ENCODE data around the gene SLC26A6. TPM values are rescaled to one million over a fixed set of nuclear protein-coding genes. Genes with fewer than 3 reads are reported as not detected.

The SLC26A6 gene
- total and polyA plus RNA-seq, 10 of the 15 experiments (the other 5 are each of a cell fraction or from before 2014, with no cell fraction given), result 2.1 to 24.9 (median 13.3) TPM

- ChIA-PET SMC1A (ENCODE audit: uncharacterized antibody, unreplicated experiment) (interaction anchor here (0.7 to 0.9 kb wide), 2 partner anchors 14 to 17 kb away, joined by 4 read pairs; partner anchors contain the start of gene SLC26A6), RAD21 (ENCODE audit: unreplicated experiment) (interaction anchor here (1.4 kb wide), 1 partner anchor 14 kb away, joined by 3 read pairs; the partner anchor contains the start of gene SLC26A6), POLR2A (no interaction called here), CTCF (interaction anchor here (0.6 kb wide), 1 partner anchor 428 kb away, joined by 3 read pairs; no protein-coding TSS in a partner anchor)
- Histone ChIP-seq H3K36me3 (ENCODE audit: control insufficient read depth in 2 of 2, insufficient read depth in 2 of 2, low read length in 1 of 2) (no peaks in the 10 kb centered on the region; a peak in 2 of 4 replicates), H3K27me3 (replicated peaks in 1 of 2; ENCODE audit: control insufficient read depth in 2 of 2, insufficient read depth in 2 of 2, low read length in 1 of 2) (no peaks in the 10 kb centered on the region), H3K27ac (ENCODE audit: control insufficient read depth, insufficient read depth) (no peak within 1 kb of the TSS), H3K4me1 (ENCODE audit: control insufficient read depth, insufficient read depth, low read length) (no peaks in the 10 kb centered on the region), H3K4me2 (ENCODE audit: control insufficient read depth, insufficient read depth) (no peak within 1 kb of the TSS), H3K79me2 (ENCODE audit: control insufficient read depth, insufficient read depth, low read length) (no peaks in the 10 kb centered on the region), H4K20me1 (ENCODE audit: control insufficient read depth, insufficient read depth) (no peaks in the 10 kb centered on the region), H3K9ac (ENCODE audit: control insufficient read depth, insufficient read depth, low read length) (no peak within 1 kb of the TSS), H3K4me3 (no peak within 1 kb of the TSS), H2AFZ (ENCODE audit: control insufficient read depth, low read depth, low read length) (no peak within 1 kb of the TSS), H3K9me3 (replicated peaks; ENCODE audit: control insufficient read depth, insufficient read depth, low read length) (peaks cover 5% of the 10 kb centered on the region; the same call in 2 of the 3 replicates)
- FAIRE-seq (no peak), DNase-seq (ENCODE audit: low read depth, low spot score) (no peak), ATAC-seq (no peak)
- TF ChIP-seq ZBTB33 (IDR thresholded peaks at IDR 0.05) (no peak), FOS (IDR thresholded peaks at IDR 0.05; ENCODE audit: borderline replicate concordance, extremely low read depth, insufficient read length) (no peak), RCOR1 (conservative IDR thresholded peaks at IDR 0.05; ENCODE audit: low read depth, low read length) (no peak), WRNIP1 (IDR thresholded peaks at IDR 0.05; ENCODE audit: borderline replicate concordance, low read depth, low read length) (no peak), POU2F2 (IDR thresholded peaks at IDR 0.05; ENCODE audit: borderline replicate concordance, low read depth, low read length) (no peak), TBL1XR1 (IDR thresholded peaks at IDR 0.05; ENCODE audit: low read depth, low read length) (no peak), YY1 (IDR thresholded peaks at IDR 0.05; ENCODE audit: low read depth, low read length) (no peak), ZNF274 (IDR thresholded peaks at IDR 0.05; ENCODE audit: insufficient read depth, insufficient read length) (no peak), E4F1 (IDR thresholded peaks at IDR 0.05; ENCODE audit: borderline replicate concordance, partially characterized antibody) (no peak), CTCF (IDR thresholded peaks at IDR 0.05 in 2 of 3, conservative IDR thresholded peaks at IDR 0.05 in 1 of 3; ENCODE audit: control insufficient read depth in 2 of 3, extremely low read depth in 1 of 3, insufficient read depth in 1 of 3, low read depth in 3 of 3, low read length in 3 of 3) (no peak), SPI1 (IDR thresholded peaks at IDR 0.05; ENCODE audit: borderline replicate concordance, insufficient read depth, low read depth, low read length) (no peak)
- 77% methylated on average over 19 of the region's 19 CpGs for WGBS (ENCODE audit: insufficient coverage, insufficient replicate concordance, low lambda C conversion rate, missing lambda C conversion rate)
- no TSS peak for BruUV-seq (replicated peaks)
- in situ Hi-C loops (cut with MboI), result no loop called here
- intact Hi-C loops (cut with micrococcal nuclease; ENCODE audit: unreplicated experiment), result no loop called here
Measured at GRCh38 chr3:48621461-48621869, 13.8 kb downstream of the SLC26A6 start, which contains the start of gene TMEM89. TSS of gene TMEM89 (minus strand) at chr3:48621769. CDS start at chr3:48621756, 13 bp downstream.
